HG02571 (cell line): ENCODE results near the gene PCBP3.
"Not testable (repeated sequence)": the region's sequence is repeated elsewhere in the genome, so short reads cannot be mapped to it uniquely, and the experiment has no call there.

Experiments
- ATAC-seq: cut with Tn5 transposase; IDR thresholded peaks from one replicate; pipeline ENCODE4 v1.9.1; 2021; ENCODE audit warnings: mild to moderate bottlenecking, moderate library complexity; ENCODE audit not compliant: unreplicated experiment

PCBP3 gene

DNA sequence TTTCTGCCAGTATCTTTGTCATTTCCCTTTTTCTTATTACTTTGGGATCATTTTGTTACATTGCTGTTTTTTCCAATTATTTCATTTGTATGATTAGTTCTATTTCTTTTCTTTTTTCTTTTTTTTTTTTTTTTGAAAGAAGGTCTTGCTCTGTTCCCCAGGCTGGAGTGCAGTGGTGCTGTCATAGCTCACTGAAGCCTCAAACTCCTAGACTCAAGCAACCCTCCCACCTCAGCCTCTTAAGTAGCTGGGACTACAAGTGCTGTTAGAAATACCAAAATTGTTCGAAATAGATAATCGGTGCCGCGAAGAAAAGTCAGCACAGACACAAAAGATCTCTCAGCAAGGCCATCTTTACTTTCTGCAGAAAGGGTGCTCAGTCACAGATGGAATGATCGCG, 311.4 kb downstream of the PCBP3 start:
- ATAC-seq = no peak

- ATAC-seq = no peak
Observed at GRCh38 chr21:45957551-45957950, 314.0 kb downstream of the PCBP3 start.

- no peak for ATAC-seq
Observed at GRCh38 chr21:45957981-45958600, 314.6 kb downstream of the PCBP3 start.

GRCh38 chr21:45959182-45959581, 315.7 kb downstream of the PCBP3 start:
- ATAC-seq = no peak

- ATAC-seq = no peak
Observed at GRCh38 chr21:45959779-45960390, 316.4 kb downstream of the PCBP3 start.

GRCh38 chr21:45961408-45961807, 317.9 kb downstream of the PCBP3 start:
- ATAC-seq = not testable (repeated sequence)

DNA sequence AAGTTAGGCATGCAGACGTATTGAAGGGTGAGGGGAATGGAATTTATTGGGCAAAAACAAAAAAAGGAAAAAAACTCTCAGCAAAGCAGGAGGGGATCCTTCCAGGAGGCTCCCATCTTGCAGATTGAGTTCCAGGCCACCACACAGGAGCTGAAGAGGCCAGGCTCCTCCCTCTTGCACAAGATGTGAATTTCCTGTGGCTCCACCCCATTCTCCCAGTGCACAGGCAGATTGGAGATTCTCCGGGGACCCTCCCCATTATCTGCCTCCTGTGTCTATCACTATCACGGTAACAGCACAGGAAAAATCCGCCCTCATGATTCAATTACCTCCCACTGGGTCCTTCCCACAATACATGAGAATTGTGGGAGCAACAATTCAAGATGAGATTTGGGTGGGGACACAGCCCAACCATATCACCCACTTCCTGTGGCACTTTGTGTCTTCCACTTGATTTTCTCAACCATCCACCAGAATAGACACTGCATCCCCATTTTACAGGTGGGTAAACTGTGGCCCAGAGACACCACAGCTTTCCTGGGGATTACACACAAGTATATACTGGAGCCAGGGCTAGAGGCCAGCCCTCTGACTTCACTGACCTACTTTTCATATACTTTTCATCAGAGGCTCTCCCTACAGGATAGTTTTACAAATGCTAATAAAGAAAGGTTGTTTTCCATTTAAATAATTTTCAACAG, 319.2 kb downstream of the PCBP3 start:
- ATAC-seq = no peak

GRCh38 chr21:45963232-45963570, 319.7 kb downstream of the PCBP3 start:
- no peak for ATAC-seq

DNA sequence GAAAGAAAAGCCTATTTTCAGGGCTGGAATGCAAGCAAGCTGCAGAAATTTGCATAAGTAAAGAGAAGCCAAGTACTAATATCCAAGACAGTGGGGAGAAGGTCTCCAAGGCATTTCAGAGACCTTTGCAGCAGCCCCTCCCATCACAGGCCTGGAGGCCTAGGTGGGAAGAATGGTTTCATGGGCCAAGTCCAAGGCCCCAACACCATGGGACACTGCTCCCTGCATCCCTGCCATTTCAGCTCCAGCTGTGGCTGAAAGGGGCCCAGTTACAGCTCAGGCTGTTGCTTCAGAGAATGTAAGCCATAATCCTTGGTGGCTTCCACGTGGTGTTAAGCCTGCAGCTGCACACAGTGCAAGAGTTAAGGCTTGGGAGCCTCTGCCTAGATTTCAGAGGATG, 321.1 kb downstream of the PCBP3 start:
- no peak for ATAC-seq

DNA sequence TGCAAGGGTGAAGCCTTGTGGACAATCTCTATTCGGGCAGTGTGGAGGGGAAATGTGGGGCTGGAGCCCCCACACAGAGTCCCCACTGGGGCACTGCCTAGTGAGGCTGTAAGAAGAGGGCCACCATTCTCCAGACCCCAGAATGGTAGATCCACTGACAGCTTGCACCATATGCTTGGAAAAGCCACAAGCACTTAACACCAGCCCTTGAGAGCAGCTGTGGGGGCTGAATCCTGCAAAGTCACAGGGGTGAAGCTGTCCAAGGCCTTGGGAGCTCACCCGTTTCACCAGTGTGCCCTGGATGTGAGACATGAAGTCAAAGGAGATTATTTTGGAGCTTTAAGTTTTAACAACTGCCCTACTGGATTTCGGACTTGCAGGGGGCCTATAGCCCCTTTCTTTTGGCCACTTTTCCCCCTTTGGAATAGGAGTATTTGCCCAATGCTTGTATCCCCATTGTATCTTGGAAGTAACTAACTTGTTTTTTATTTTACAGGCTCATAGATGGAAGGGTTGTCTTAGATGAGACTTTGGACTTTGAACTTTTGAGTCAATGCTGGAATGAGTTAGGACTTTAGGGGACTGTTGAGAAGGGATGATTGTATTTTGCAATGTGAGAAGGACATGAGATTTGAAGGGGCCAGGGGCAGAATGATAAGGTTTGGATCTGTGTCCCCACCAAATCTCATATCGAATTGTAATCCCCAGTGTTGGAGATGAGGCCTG, 321.7 kb downstream of the PCBP3 start:
- no peak for ATAC-seq

- ATAC-seq = no peak
Observed at GRCh38 chr21:45966791-45967394, 323.4 kb downstream of the PCBP3 start.

GRCh38 chr21:45969921-45970673, 326.6 kb downstream of the PCBP3 start:
- ATAC-seq = no peak

DNA sequence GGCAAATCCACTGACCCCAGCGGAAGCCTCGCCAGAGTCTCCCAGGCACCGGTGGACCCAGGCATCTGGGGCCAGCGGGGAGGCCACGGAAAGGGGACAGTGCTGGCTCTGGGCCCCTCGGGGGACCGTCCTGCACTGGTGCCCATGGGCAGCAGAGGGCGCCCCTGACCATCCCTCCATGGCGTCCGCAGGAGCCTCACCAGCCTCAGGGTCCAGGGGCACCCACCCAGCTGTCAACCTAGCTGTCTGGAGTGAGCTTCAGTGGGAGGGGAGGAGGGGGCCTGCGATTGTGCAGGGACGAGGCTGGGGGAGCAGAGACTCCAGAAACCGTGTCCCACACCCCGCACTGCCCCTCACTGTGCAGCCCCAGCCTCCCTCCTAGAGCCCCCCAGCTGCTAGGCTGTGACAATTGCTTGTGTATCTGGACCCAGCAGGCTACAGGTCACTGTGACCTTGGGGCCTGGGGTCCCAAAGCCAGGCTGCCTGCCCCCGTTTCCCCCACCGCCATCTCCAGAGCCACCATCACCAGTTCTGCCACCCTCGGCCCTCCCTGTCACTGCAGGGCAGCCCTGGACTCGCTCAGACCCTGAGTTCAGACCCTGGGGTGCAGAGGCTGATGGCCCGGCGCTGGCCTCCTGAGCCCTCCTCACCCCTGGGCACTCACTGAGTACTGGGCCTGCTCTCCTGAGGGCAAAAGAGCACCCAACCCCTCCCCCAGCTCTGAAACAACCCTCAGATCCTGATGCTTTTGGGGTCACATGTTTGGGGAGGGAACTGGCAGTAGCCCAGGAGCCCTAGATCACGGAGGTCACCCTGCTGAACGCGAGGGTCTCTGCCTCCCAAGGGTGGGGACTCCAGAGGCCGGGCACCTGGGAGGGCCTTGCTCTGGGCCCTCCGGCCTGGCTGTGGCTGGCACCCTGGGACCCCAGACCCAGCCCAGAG, 327.4 kb downstream of the PCBP3 start:
- ATAC-seq = no peak

DNA sequence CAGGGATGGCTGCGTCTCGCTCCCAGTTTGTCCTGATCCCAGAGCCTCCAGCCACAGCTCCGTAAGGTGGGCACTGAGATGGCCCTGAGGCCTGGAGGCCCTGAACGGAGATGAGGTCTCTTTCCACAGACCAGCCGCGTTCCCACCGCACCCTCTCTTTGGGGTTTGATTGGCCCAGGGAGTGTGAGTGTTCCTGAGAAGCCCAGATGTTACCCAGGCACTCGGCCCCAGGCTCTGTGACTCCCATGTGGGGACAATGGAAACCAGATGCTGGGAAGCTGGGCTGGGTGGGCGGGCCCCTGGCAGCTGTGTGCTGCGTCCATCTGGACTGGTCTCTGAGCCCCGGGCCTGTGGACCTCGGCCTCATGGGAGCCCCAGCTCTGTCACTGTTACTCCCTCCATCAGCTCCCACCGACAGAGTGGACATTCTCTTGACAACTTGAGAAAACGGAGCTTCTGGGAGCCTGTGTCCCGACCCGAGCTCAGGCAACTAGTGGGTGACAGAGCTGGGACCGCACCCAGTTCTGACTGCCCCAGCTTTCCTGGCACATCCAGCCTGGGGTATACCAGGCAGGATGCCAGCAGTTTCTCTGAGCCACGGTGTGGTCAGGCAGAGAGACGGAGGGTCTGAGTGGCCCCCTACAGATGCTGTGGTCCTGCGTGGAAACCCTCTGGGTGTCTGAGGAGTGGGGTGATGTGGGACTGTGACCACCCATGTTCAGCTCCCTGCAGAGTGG, 328.3 kb downstream of the PCBP3 start:
- no peak for ATAC-seq

DNA sequence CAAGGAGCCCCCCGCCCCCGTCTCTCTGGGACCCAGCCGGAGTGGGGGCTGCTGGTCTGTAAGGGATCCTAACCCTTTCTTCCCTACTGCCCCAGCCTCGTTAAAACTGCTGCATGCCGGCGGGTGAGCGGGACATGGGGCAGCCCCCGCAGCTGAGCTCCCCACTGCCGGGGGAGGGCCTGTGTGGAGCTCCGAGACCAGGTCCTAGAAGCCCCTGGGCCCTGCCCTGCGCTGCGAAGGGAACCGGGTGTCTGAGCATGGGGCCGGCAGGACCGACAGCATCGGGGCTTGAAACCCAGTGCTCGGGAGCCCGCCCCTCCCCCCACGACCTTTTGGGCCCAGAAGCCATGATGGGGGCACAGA, 328.8 kb downstream of the PCBP3 start:
- no peak for ATAC-seq

GRCh38 chr21:45972716-45973474, 329.4 kb downstream of the PCBP3 start:
- no peak for ATAC-seq

DNA sequence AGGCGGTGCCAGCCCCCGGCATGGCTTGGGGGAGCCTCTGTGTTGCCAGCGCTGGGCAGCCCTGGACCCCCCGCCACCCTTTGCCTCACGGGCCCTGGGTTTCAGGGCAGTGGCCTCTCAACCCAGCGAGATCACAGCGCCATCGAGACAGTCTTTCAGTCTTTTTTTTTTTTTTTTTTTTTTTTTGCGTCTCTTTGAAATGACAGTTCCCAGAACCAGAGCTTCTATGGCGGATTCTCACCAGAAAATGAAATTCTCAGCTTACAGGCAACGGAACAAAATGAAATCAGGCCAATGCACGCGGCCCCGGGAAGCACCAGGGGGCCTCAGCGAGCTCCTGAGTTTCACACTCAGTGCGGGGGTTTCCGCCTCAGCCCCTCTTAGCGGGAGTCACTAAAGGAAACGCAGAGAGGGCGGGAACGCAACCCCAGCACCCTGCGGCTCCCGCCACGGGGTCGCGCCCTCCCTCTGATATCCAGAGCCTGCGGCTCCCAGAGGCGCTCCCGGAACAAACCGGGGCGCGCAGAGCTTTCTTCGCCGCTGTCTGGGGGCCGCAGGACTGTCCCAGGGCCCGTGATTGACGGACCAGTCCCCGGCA, 330.0 kb downstream of the PCBP3 start:
- no peak for ATAC-seq
